Uterus (tissue), 2 donors: ENCODE measurements around the gene DCAF6.

Experiments used
- POLR2A ChIP-seq, 2 donors: fragments of 450-650 bp; IDR thresholded peaks; one replicate each; pipeline ENCODE4 v1.6.1; 2016; ENCODE audit warnings: antibody characterized with exemption in 2 of 2, mild to moderate bottlenecking in 1 of 2, moderate library complexity in 1 of 2
- TF ChIP-seq, protein P1 (sequence below), 4 experiments: fragments of 200-600 bp in 2 of 4; fragments of 450-650 bp in 2 of 4; sonication (generic) in 2 of 4; IDR thresholded peaks; one replicate each; pipeline ENCODE4 v1.5.1; 2016 to 2019; ENCODE audit warnings: antibody characterized with exemption in 4 of 4, mild to moderate bottlenecking in 2 of 4, moderate library complexity in 1 of 4

DNA sequence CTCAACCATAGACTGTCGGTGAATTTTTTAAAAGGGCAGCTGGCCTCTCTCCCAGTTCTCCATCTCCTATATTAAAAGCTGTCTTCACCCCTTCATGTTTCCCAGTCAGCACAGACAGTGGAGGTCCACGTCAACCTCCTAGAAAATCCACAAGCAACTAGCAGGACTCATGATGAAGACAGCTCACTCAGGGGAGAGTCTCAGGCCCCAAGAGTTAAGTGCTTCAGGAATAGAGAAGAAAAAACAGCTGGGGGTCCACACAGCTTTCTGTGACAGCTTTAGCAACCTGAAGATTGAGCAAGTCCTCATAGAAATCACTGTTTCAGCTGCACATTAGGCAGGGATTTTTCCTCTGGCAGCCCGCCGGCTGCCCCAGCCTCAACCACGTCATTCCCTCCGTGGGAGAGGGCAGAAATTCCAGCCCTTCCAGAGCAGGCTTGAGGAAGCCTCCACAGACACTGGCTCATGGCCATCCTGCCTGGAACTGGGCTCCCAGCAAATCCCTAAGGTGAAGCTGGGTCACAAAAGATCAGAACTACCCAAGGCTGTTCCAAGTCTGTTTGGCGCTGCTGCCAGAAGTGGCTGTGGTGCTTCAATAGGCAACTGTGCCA, 185.0 kb downstream of the DCAF6 start:
- TF ChIP-seq, protein P1, sequence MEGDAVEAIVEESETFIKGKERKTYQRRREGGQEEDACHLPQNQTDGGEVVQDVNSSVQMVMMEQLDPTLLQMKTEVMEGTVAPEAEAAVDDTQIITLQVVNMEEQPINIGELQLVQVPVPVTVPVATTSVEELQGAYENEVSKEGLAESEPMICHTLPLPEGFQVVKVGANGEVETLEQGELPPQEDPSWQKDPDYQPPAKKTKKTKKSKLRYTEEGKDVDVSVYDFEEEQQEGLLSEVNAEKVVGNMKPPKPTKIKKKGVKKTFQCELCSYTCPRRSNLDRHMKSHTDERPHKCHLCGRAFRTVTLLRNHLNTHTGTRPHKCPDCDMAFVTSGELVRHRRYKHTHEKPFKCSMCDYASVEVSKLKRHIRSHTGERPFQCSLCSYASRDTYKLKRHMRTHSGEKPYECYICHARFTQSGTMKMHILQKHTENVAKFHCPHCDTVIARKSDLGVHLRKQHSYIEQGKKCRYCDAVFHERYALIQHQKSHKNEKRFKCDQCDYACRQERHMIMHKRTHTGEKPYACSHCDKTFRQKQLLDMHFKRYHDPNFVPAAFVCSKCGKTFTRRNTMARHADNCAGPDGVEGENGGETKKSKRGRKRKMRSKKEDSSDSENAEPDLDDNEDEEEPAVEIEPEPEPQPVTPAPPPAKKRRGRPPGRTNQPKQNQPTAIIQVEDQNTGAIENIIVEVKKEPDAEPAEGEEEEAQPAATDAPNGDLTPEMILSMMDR (IDR thresholded peaks at IDR 0.05): no peak
- TF ChIP-seq POLR2A (IDR thresholded peaks at IDR 0.05): no peak
